HepG2 (cell line): Measurements from ENCODE around the gene DCLRE1B. TPM values are rescaled to one million over a fixed set of nuclear protein-coding genes. Genes with fewer than 3 reads are reported as not detected.

ENCODE experiments used
- HMGA1 ChIP-seq: sonication (generic); formaldehyde crosslinking; conservative IDR thresholded peaks from 2 replicates; pipeline ENCODE4 v1.4.0; 2020; ENCODE audit warnings: missing genetic modification reagents
- KDM3A ChIP-seq: IDR thresholded peaks from 2 replicates; pipeline ENCODE4 v1.6.1; 2018; ENCODE audit warnings: low read depth, missing compliant biosample characterization
- NFE2L2 ChIP-seq: fragments of 150-350 bp; IDR thresholded peaks from 2 replicates; pipeline ENCODE4 v1.6.1; 2014; ENCODE audit warnings: low read length
- PAF1 ChIP-seq: IDR thresholded peaks from 2 replicates; pipeline ENCODE4 v1.6.1; 2016; ENCODE audit warnings: missing genetic modification reagents, missing compliant biosample characterization
- RAD51 ChIP-seq: fragments of 450-650 bp; IDR thresholded peaks from 2 replicates; pipeline ENCODE4 v1.6.1; 2016; ENCODE audit warnings: borderline replicate concordance
- REPIN1 ChIP-seq: sonication (generic); formaldehyde crosslinking; IDR thresholded peaks from 2 replicates; pipeline ENCODE4 v1.8.0; 2022; ENCODE audit warnings: missing genetic modification reagents, low read depth, mild to moderate bottlenecking, borderline replicate concordance
- RFX5 ChIP-seq: IDR thresholded peaks from 2 replicates; pipeline ENCODE4 v1.6.1; 2011; ENCODE audit warnings: low read depth, low read length, improper control_type of control experiment
- SMAD9 ChIP-seq: sonication (generic); formaldehyde crosslinking; IDR thresholded peaks from 2 replicates; pipeline ENCODE4 v1.5.1; 2020; ENCODE audit warnings: mild to moderate bottlenecking, missing genetic modification reagents
- SNAI1 ChIP-seq: sonication (generic); formaldehyde crosslinking; IDR thresholded peaks from 2 replicates; pipeline ENCODE4 v1.5.0; 2020; ENCODE audit warnings: mild to moderate bottlenecking, missing genetic modification reagents, borderline replicate concordance
- ZFP36 ChIP-seq: fragments of 150-350 bp; IDR thresholded peaks from 2 replicates; pipeline ENCODE4 v1.6.1; 2018; ENCODE audit warnings: borderline replicate concordance, low read length, low read depth; ENCODE audit not compliant: partially characterized antibody
- ZFP36L2 ChIP-seq: sonication (generic); formaldehyde crosslinking; IDR thresholded peaks from 2 replicates; pipeline ENCODE4 v1.4.0; 2020; ENCODE audit warnings: missing genetic modification reagents
- ZNF121 ChIP-seq: sonication (generic); formaldehyde crosslinking; IDR thresholded peaks from 2 replicates; pipeline ENCODE4 v1.5.0; 2020; ENCODE audit warnings: mild to moderate bottlenecking, missing genetic modification reagents
- ZNF235 ChIP-seq: sonication (generic); formaldehyde crosslinking; IDR thresholded peaks from 2 replicates; pipeline ENCODE4 v1.8.1; 2023; ENCODE audit warnings: mild to moderate bottlenecking, missing genetic modification reagents, borderline replicate concordance
- ZNF790 ChIP-seq: sonication (generic); formaldehyde crosslinking; IDR thresholded peaks from 2 replicates; pipeline ENCODE4 v1.8.0; 2022; ENCODE audit warnings: missing genetic modification reagents, mild to moderate bottlenecking, borderline replicate concordance
- polyA plus RNA-seq, 8 experiments: library from polyadenylated mRNA; depleted of rRNA in 3 of 8; stranded (reverse) in 7 of 8; unstranded in 1 of 8; fragments of >200 nt; fragmentation: Illumina TruSeq in 4 of 8; extraction: Trizol in 4 of 8; gene quantifications; 2 replicates each; pipeline versions ENCODE4 v1.2.1 to v1.2.3, GENCODE V29; 2011 to 2016; ENCODE audit warnings: low read depth in 4 of 8, missing spikeins in 1 of 8, mixed read lengths in 1 of 8; ENCODE audit not compliant: insufficient read depth in 1 of 8
- total RNA-seq, 5 experiments: library from RNA; depleted of rRNA; stranded (reverse); fragments of >200 nt; fragmentation: Illumina TruSeq; extraction: Trizol; gene quantifications; 2 replicates each; pipeline ENCODE4 v1.2.3, GENCODE V29; 2016; ENCODE audit warnings: low read depth in 1 of 5
- TF ChIP-seq, protein P1 (sequence below): sonication (generic); formaldehyde crosslinking; conservative IDR thresholded peaks from 2 replicates; pipeline ENCODE4 v1.8.0; 2022; ENCODE audit warnings: low read depth, missing genetic modification reagents
- TF ChIP-seq, protein P2 (sequence below), 2 experiments: fragments of 450-650 bp in 1 of 2; sonication (generic) in 1 of 2; formaldehyde crosslinking in 1 of 2; IDR thresholded peaks; 2 replicates each; pipeline versions ENCODE4 v1.6.1 to v1.8.0; 2016 to 2022; ENCODE audit warnings: antibody characterized with exemption in 1 of 2, mild to moderate bottlenecking in 1 of 2, missing genetic modification reagents in 1 of 2
- TF ChIP-seq, protein P3 (sequence below): sonication (generic); formaldehyde crosslinking; IDR thresholded peaks from 2 replicates; pipeline ENCODE4 v1.4.0; 2020; ENCODE audit warnings: missing genetic modification reagents, borderline replicate concordance

The DCLRE1B gene
- total and polyA plus RNA-seq, 2 of the 13 experiments (the other 11 are each of a cell fraction or from before 2014, with no cell fraction given) = 2.7 to 8.0 TPM

DNA sequence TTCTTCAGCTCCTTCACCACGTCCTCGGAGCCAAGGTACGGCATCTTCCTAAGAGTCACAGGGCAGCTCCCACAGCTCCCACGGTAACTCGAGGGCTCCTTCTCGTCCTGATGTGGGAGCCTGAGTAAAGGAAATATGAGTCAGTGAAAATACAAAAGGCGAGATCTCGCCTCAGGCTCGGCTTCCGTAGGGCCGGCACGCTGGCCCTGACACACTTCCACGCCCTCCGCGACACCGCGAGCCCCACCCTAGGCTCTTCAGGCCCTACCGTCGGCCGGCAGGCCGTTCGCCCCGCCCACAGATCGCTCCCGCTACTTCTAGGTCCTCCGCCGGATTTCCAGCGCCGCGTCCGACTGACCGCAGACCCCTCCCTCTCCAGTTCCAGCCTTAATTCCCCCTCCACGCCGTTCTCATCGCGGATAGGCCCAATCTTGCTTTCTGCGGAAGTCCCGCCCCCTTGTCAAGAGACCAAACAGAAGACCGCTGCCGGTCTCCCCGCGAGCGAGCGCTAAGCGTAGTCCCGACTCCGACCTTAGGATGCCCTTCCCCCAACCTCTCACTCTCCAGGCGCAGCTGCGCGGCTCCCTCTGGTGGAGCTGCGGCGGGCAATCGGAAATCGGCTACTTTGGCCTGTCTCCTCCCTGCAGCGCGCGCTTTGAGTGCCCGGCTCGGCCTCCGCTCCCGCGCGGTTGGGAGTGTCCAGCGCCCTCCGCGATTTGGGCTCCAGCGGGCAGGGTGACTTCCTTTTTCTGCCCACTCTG lies at the start of gene DCLRE1B, which contains the start of gene AP4B1 (continued):
- TF ChIP-seq ZFP36L2 (CRISPR knock-in tag) (no peak), PAF1 (CRISPR knock-in tag) (no peak), RAD51 (no peak), REPIN1 (peak; percentile 86), KDM3A (peak; percentile 87; the same call in 1 of the 2 replicates), HMGA1 (CRISPR knock-in tag) (no peak), SNAI1 (CRISPR knock-in tag) (peak; percentile 31; the same call in 1 of the 2 replicates), ZNF790 (CRISPR knock-in tag) (0 out of 2 replicates have a peak, but pooled peaks have one; percentile 33), SMAD9 (CRISPR knock-in tag) (no peak), ZFP36 (no peak), NFE2L2 (no peak), RFX5 (no peak), ZNF121 (CRISPR knock-in tag) (peak; percentile 43; the same call in 1 of the 2 replicates), ZNF235 (0 out of 2 replicates have a peak, but pooled peaks have one; percentile 23)
- TF ChIP-seq, protein P1, sequence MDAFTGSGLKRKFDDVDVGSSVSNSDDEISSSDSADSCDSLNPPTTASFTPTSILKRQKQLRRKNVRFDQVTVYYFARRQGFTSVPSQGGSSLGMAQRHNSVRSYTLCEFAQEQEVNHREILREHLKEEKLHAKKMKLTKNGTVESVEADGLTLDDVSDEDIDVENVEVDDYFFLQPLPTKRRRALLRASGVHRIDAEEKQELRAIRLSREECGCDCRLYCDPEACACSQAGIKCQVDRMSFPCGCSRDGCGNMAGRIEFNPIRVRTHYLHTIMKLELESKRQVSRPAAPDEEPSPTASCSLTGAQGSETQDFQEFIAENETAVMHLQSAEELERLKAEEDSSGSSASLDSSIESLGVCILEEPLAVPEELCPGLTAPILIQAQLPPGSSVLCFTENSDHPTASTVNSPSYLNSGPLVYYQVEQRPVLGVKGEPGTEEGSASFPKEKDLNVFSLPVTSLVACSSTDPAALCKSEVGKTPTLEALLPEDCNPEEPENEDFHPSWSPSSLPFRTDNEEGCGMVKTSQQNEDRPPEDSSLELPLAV = no peak
- TF ChIP-seq, protein P2, sequence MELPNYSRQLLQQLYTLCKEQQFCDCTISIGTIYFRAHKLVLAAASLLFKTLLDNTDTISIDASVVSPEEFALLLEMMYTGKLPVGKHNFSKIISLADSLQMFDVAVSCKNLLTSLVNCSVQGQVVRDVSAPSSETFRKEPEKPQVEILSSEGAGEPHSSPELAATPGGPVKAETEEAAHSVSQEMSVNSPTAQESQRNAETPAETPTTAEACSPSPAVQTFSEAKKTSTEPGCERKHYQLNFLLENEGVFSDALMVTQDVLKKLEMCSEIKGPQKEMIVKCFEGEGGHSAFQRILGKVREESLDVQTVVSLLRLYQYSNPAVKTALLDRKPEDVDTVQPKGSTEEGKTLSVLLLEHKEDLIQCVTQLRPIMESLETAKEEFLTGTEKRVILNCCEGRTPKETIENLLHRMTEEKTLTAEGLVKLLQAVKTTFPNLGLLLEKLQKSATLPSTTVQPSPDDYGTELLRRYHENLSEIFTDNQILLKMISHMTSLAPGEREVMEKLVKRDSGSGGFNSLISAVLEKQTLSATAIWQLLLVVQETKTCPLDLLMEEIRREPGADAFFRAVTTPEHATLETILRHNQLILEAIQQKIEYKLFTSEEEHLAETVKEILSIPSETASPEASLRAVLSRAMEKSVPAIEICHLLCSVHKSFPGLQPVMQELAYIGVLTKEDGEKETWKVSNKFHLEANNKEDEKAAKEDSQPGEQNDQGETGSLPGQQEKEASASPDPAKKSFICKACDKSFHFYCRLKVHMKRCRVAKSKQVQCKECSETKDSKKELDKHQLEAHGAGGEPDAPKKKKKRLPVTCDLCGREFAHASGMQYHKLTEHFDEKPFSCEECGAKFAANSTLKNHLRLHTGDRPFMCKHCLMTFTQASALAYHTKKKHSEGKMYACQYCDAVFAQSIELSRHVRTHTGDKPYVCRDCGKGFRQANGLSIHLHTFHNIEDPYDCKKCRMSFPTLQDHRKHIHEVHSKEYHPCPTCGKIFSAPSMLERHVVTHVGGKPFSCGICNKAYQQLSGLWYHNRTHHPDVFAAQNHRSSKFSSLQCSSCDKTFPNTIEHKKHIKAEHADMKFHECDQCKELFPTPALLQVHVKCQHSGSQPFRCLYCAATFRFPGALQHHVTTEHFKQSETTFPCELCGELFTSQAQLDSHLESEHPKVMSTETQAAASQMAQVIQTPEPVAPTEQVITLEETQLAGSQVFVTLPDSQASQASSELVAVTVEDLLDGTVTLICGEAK (IDR thresholded peaks at IDR 0.05) = no peak
- TF ChIP-seq, protein P2 (CRISPR knock-in tag; IDR thresholded peaks at IDR 0.05) = peak; percentile 52
- TF ChIP-seq, protein P3, sequence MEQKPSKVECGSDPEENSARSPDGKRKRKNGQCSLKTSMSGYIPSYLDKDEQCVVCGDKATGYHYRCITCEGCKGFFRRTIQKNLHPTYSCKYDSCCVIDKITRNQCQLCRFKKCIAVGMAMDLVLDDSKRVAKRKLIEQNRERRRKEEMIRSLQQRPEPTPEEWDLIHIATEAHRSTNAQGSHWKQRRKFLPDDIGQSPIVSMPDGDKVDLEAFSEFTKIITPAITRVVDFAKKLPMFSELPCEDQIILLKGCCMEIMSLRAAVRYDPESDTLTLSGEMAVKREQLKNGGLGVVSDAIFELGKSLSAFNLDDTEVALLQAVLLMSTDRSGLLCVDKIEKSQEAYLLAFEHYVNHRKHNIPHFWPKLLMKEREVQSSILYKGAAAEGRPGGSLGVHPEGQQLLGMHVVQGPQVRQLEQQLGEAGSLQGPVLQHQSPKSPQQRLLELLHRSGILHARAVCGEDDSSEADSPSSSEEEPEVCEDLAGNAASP (CRISPR knock-in tag) = peak; percentile 80
